H1 (cell line): ENCODE measurements around the gene PLCB3. TPM values are rescaled to one million over a fixed set of nuclear protein-coding genes. Genes with fewer than 3 reads are reported as not detected.

Experiments used
- KDM4A ChIP-seq: IDR thresholded peaks from one replicate; pipeline ENCODE4 v1.7.1; 2012; ENCODE audit warnings: low read depth, mild to moderate bottlenecking, moderate library complexity, low read length, inconsistent platforms; ENCODE audit not compliant: severe bottlenecking
- POLR2AphosphoS5 ChIP-seq: IDR thresholded peaks from 2 replicates; pipeline ENCODE4 v1.6.1; 2011; ENCODE audit warnings: low read depth, low read length
- polyA plus RNA-seq, 7 experiments: library from polyadenylated mRNA; depleted of rRNA in 3 of 7; stranded (reverse) in 5 of 7; unstranded in 2 of 7; fragments of >200 nt in 5 of 7; fragments of 200-250 nt in 2 of 7; gene quantifications; 1 replicate in 5 of 7; 2 replicates in 1 of 7; 4 replicates in 1 of 7; pipeline versions ENCODE4 v1.2.1 to v1.2.3, GENCODE V29; 2011 to 2013; ENCODE audit warnings: missing spikeins in 2 of 7, mixed read lengths in 2 of 7
- total RNA-seq: library from RNA; stranded (reverse); fragmentation: NEBNext Ultra II Directional; extraction: Animal tissue kit (Norgen Biotek cat#: 25700); gene quantifications from 2 replicates; pipeline ENCODE4 v1.2.1, GENCODE V29; 2021
- TF ChIP-seq, protein P1 (sequence below): fragments of 300-600 bp; sonication (generic); IDR thresholded peaks from 2 replicates; pipeline ENCODE4 v1.7.1; 2012; ENCODE audit warnings: low read length, moderate library complexity, mild to moderate bottlenecking, inconsistent platforms; ENCODE audit not compliant: insufficient replicate concordance
- TF ChIP-seq, protein P2 (sequence below), 3 experiments: IDR thresholded peaks; 1 replicate in 2 of 3; 2 replicates in 1 of 3; pipeline versions ENCODE4 v1.5.1 to v1.6.1; 2011; ENCODE audit warnings: low read length in 3 of 3, mild to moderate bottlenecking in 3 of 3, inconsistent platforms in 2 of 3, low read depth in 1 of 3, moderate library complexity in 1 of 3; ENCODE audit not compliant: insufficient read depth in 1 of 3; ENCODE audit errors: control extremely low read depth in 1 of 3

PLCB3 gene
- total and polyA plus RNA-seq, 2 of the 8 experiments (the other 6 are each of a cell fraction or from before 2014, with no cell fraction given), result 47.2 to 104 TPM

DNA sequence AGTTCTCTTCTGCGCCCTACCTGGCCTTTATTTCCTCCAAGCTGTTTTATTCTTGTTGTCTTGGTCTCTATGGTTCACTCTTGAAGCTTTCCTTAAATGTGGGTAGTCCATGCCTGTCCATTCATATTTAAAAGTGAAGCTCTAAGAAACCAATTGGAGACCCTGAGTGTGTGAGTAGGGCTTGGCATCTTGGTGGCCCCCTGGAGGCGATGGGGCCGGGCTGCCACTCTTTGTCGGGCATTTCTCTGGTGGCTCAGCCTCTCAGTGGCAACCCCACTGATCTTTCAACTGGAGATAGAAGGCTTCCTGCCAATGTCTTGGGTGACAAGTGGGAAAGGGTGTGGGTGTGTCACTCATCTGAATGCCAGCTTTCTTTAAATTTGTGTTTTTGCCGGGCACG is 34.5 kb upstream of the PLCB3 start (continued):
- TF ChIP-seq, protein P1, sequence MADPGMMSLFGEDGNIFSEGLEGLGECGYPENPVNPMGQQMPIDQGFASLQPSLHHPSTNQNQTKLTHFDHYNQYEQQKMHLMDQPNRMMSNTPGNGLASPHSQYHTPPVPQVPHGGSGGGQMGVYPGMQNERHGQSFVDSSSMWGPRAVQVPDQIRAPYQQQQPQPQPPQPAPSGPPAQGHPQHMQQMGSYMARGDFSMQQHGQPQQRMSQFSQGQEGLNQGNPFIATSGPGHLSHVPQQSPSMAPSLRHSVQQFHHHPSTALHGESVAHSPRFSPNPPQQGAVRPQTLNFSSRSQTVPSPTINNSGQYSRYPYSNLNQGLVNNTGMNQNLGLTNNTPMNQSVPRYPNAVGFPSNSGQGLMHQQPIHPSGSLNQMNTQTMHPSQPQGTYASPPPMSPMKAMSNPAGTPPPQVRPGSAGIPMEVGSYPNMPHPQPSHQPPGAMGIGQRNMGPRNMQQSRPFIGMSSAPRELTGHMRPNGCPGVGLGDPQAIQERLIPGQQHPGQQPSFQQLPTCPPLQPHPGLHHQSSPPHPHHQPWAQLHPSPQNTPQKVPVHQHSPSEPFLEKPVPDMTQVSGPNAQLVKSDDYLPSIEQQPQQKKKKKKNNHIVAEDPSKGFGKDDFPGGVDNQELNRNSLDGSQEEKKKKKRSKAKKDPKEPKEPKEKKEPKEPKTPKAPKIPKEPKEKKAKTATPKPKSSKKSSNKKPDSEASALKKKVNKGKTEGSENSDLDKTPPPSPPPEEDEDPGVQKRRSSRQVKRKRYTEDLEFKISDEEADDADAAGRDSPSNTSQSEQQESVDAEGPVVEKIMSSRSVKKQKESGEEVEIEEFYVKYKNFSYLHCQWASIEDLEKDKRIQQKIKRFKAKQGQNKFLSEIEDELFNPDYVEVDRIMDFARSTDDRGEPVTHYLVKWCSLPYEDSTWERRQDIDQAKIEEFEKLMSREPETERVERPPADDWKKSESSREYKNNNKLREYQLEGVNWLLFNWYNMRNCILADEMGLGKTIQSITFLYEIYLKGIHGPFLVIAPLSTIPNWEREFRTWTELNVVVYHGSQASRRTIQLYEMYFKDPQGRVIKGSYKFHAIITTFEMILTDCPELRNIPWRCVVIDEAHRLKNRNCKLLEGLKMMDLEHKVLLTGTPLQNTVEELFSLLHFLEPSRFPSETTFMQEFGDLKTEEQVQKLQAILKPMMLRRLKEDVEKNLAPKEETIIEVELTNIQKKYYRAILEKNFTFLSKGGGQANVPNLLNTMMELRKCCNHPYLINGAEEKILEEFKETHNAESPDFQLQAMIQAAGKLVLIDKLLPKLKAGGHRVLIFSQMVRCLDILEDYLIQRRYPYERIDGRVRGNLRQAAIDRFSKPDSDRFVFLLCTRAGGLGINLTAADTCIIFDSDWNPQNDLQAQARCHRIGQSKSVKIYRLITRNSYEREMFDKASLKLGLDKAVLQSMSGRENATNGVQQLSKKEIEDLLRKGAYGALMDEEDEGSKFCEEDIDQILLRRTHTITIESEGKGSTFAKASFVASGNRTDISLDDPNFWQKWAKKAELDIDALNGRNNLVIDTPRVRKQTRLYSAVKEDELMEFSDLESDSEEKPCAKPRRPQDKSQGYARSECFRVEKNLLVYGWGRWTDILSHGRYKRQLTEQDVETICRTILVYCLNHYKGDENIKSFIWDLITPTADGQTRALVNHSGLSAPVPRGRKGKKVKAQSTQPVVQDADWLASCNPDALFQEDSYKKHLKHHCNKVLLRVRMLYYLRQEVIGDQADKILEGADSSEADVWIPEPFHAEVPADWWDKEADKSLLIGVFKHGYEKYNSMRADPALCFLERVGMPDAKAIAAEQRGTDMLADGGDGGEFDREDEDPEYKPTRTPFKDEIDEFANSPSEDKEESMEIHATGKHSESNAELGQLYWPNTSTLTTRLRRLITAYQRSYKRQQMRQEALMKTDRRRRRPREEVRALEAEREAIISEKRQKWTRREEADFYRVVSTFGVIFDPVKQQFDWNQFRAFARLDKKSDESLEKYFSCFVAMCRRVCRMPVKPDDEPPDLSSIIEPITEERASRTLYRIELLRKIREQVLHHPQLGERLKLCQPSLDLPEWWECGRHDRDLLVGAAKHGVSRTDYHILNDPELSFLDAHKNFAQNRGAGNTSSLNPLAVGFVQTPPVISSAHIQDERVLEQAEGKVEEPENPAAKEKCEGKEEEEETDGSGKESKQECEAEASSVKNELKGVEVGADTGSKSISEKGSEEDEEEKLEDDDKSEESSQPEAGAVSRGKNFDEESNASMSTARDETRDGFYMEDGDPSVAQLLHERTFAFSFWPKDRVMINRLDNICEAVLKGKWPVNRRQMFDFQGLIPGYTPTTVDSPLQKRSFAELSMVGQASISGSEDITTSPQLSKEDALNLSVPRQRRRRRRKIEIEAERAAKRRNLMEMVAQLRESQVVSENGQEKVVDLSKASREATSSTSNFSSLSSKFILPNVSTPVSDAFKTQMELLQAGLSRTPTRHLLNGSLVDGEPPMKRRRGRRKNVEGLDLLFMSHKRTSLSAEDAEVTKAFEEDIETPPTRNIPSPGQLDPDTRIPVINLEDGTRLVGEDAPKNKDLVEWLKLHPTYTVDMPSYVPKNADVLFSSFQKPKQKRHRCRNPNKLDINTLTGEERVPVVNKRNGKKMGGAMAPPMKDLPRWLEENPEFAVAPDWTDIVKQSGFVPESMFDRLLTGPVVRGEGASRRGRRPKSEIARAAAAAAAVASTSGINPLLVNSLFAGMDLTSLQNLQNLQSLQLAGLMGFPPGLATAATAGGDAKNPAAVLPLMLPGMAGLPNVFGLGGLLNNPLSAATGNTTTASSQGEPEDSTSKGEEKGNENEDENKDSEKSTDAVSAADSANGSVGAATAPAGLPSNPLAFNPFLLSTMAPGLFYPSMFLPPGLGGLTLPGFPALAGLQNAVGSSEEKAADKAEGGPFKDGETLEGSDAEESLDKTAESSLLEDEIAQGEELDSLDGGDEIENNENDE, result no peak
- TF ChIP-seq POLR2AphosphoS5, result no peak
- TF ChIP-seq, protein P2, sequence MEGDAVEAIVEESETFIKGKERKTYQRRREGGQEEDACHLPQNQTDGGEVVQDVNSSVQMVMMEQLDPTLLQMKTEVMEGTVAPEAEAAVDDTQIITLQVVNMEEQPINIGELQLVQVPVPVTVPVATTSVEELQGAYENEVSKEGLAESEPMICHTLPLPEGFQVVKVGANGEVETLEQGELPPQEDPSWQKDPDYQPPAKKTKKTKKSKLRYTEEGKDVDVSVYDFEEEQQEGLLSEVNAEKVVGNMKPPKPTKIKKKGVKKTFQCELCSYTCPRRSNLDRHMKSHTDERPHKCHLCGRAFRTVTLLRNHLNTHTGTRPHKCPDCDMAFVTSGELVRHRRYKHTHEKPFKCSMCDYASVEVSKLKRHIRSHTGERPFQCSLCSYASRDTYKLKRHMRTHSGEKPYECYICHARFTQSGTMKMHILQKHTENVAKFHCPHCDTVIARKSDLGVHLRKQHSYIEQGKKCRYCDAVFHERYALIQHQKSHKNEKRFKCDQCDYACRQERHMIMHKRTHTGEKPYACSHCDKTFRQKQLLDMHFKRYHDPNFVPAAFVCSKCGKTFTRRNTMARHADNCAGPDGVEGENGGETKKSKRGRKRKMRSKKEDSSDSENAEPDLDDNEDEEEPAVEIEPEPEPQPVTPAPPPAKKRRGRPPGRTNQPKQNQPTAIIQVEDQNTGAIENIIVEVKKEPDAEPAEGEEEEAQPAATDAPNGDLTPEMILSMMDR (IDR thresholded peaks at IDR 0.05; ENCODE audit: control extremely low read depth in 1 of 3, insufficient read depth in 1 of 3, low read depth in 1 of 3, low read length in 3 of 3), result peak in 2 of 3 experiments; percentile 8 to 10; a peak in 2 of 4 replicates
- TF ChIP-seq KDM4A, result no peak
